Activated naive CD8-positive, alpha-beta T cell treated with anti-CD3 and anti-CD28 coated beads for 36 hours (primary cell): Measurements from ENCODE around the gene CCDC9B. TPM values are rescaled to one million over a fixed set of nuclear protein-coding genes. Genes with fewer than 3 reads are reported as not detected.

ENCODE experiments used
- DNase-seq: peaks from one replicate; pipeline ENCODE4 v3.0.0; 2021
- H3K27ac Mint-ChIP-seq: one replicate; pipeline ENCODE4 v1.8.0; 2022; ENCODE audit warnings: mild to moderate bottlenecking, moderate library complexity, mixed read lengths
- H3K27me3 Mint-ChIP-seq: one replicate; pipeline ENCODE4 v1.8.0; 2022; ENCODE audit warnings: mild to moderate bottlenecking, mixed read lengths
- H3K36me3 Mint-ChIP-seq: one replicate; pipeline ENCODE4 v1.8.0; 2021; ENCODE audit warnings: mild to moderate bottlenecking, mixed read lengths
- H3K4me1 Mint-ChIP-seq: one replicate; pipeline ENCODE4 v1.8.0; 2021; ENCODE audit warnings: mixed read lengths
- H3K4me3 Mint-ChIP-seq: one replicate; pipeline ENCODE4 v1.8.0; 2022; ENCODE audit warnings: mild to moderate bottlenecking, moderate library complexity, mixed read lengths
- H3K9me3 Mint-ChIP-seq: one replicate; pipeline ENCODE4 v1.8.0; 2022; ENCODE audit warnings: mixed read lengths
- total RNA-seq, 2 experiments: library from RNA; stranded (reverse); gene quantifications; one replicate each; pipeline ENCODE4 v1.2.3, GENCODE V29; 2021

Gene CCDC9B
- total RNA-seq = under 1 TPM; 0.24 to 0.62 TPM

GRCh38 chr15:40340740-40341400 is at the start of gene CCDC9B:
TSS of gene CCDC9B (minus strand) at chr15:40340939. CDS start at chr15:40340819, 120 bp downstream.
- no peak within 1 kb of the TSS for H3K4me3 Mint-ChIP-seq
- no peaks in the 10 kb centered on the region for H3K27me3 Mint-ChIP-seq
- no peak within 1 kb of the TSS for H3K27ac Mint-ChIP-seq
- no peaks in the 10 kb centered on the region for H3K36me3 Mint-ChIP-seq
- H3K4me1 Mint-ChIP-seq = peaks cover 8% of the 10 kb centered on the region
- no peak for DNase-seq
- no peaks in the 10 kb centered on the region for H3K9me3 Mint-ChIP-seq

- H3K9me3 Mint-ChIP-seq = no peaks in the 10 kb centered on the region
- H3K27ac Mint-ChIP-seq = no peak overlapping the region
Observed at GRCh38 chr15:40389824-40390595, 49.3 kb upstream of the CCDC9B start.

GRCh38 chr15:40388941-40389823 is 48.4 kb upstream of the CCDC9B start:
- Mint-ChIP-seq H3K27ac (no peak overlapping the region), H3K4me3 (no peak overlapping the region), H3K27me3 (no peaks in the 10 kb centered on the region), H3K36me3 (peaks cover 44% of the 10 kb centered on the region), H3K4me1 (peaks cover 11% of the 10 kb centered on the region), H3K9me3 (no peaks in the 10 kb centered on the region)
- DNase-seq = no peak

More at GRCh38 chr15:40389824-40390595, 49.3 kb upstream of the CCDC9B start:
- no peak for DNase-seq
- Mint-ChIP-seq H3K4me3 (no peak overlapping the region), H3K27me3 (no peaks in the 10 kb centered on the region), H3K4me1 (peaks cover 5% of the 10 kb centered on the region), H3K36me3 (peaks cover 42% of the 10 kb centered on the region)

- Mint-ChIP-seq H3K9me3 (no peaks in the 10 kb centered on the region), H3K4me1 (peaks cover 20% of the 10 kb centered on the region), H3K27ac (no peak overlapping the region), H3K4me3 (no peak overlapping the region), H3K36me3 (peaks cover 43% of the 10 kb centered on the region), H3K27me3 (no peaks in the 10 kb centered on the region)
- DNase-seq = no peak
Observed at GRCh38 chr15:40386480-40386879, 45.7 kb upstream of the CCDC9B start.

GRCh38 chr15:40382580-40383456 is 42.1 kb upstream of the CCDC9B start, which contains the start of gene KNSTRN:
TSS of gene KNSTRN (plus strand) at chr15:40382721. CDS start at chr15:40382836, 115 bp downstream.
- peak within 1 kb of the TSS; percentile 88 for H3K27ac Mint-ChIP-seq
- H3K4me3 Mint-ChIP-seq = peak within 1 kb of the TSS; percentile 95
- DNase-seq = peak; percentile 91
- H3K4me1 Mint-ChIP-seq = peaks cover 20% of the 10 kb centered on the region
- peaks cover 26% of the 10 kb centered on the region for H3K36me3 Mint-ChIP-seq
- no peaks in the 10 kb centered on the region for H3K27me3 Mint-ChIP-seq
- H3K9me3 Mint-ChIP-seq = no peaks in the 10 kb centered on the region

- Mint-ChIP-seq H3K4me1 (peaks cover 20% of the 10 kb centered on the region), H3K4me3 (no peak overlapping the region), H3K27ac (no peak overlapping the region), H3K9me3 (no peaks in the 10 kb centered on the region), H3K27me3 (no peaks in the 10 kb centered on the region), H3K36me3 (peaks cover 18% of the 10 kb centered on the region)
- DNase-seq = no peak
Observed at GRCh38 chr15:40381818-40382529, 41.2 kb upstream of the CCDC9B start.

GRCh38 chr15:40380636-40381035 is 39.9 kb upstream of the CCDC9B start:
- no peak for DNase-seq
- Mint-ChIP-seq H3K4me3 (no peak overlapping the region), H3K9me3 (no peaks in the 10 kb centered on the region), H3K27me3 (no peaks in the 10 kb centered on the region), H3K4me1 (peaks cover 24% of the 10 kb centered on the region), H3K27ac (no peak overlapping the region), H3K36me3 (peaks cover 11% of the 10 kb centered on the region)

- Mint-ChIP-seq H3K4me3 (no peak overlapping the region), H3K9me3 (no peaks in the 10 kb centered on the region), H3K27me3 (no peaks in the 10 kb centered on the region), H3K27ac (no peak overlapping the region), H3K36me3 (peaks cover 11% of the 10 kb centered on the region), H3K4me1 (peaks cover 18% of the 10 kb centered on the region)
- DNase-seq = no peak
Observed at GRCh38 chr15:40379853-40380252, 39.1 kb upstream of the CCDC9B start.

GRCh38 chr15:40379374-40379773 is 38.6 kb upstream of the CCDC9B start:
- peaks cover 15% of the 10 kb centered on the region for H3K4me1 Mint-ChIP-seq
- DNase-seq = no peak
- H3K27ac Mint-ChIP-seq = no peak overlapping the region
- no peaks in the 10 kb centered on the region for H3K9me3 Mint-ChIP-seq
- H3K27me3 Mint-ChIP-seq = no peaks in the 10 kb centered on the region
- no peak overlapping the region for H3K4me3 Mint-ChIP-seq
- peaks cover 10% of the 10 kb centered on the region for H3K36me3 Mint-ChIP-seq

GRCh38 chr15:40377606-40378005 is 36.9 kb upstream of the CCDC9B start:
- Mint-ChIP-seq H3K4me3 (no peak overlapping the region), H3K27ac (no peak overlapping the region), H3K27me3 (no peaks in the 10 kb centered on the region), H3K36me3 (no peaks in the 10 kb centered on the region), H3K9me3 (no peaks in the 10 kb centered on the region), H3K4me1 (peaks cover 6% of the 10 kb centered on the region)
- no peak for DNase-seq

GRCh38 chr15:40372981-40373380 is 32.2 kb upstream of the CCDC9B start:
- H3K36me3 Mint-ChIP-seq = no peaks in the 10 kb centered on the region
- no peak overlapping the region for H3K27ac Mint-ChIP-seq
- DNase-seq = no peak
- peaks cover 4% of the 10 kb centered on the region for H3K4me1 Mint-ChIP-seq
- no peak overlapping the region for H3K4me3 Mint-ChIP-seq
- H3K27me3 Mint-ChIP-seq = no peaks in the 10 kb centered on the region
- H3K9me3 Mint-ChIP-seq = no peaks in the 10 kb centered on the region

- H3K36me3 Mint-ChIP-seq = no peaks in the 10 kb centered on the region
- H3K9me3 Mint-ChIP-seq = no peaks in the 10 kb centered on the region
- no peak overlapping the region for H3K27ac Mint-ChIP-seq
- no peaks in the 10 kb centered on the region for H3K27me3 Mint-ChIP-seq
- DNase-seq = no peak
- H3K4me1 Mint-ChIP-seq = peaks cover 13% of the 10 kb centered on the region
- H3K4me3 Mint-ChIP-seq = no peak overlapping the region
Observed at GRCh38 chr15:40369971-40370370, 29.2 kb upstream of the CCDC9B start.

- no peak overlapping the region for H3K4me3 Mint-ChIP-seq
- H3K9me3 Mint-ChIP-seq = no peaks in the 10 kb centered on the region
- no peaks in the 10 kb centered on the region for H3K36me3 Mint-ChIP-seq
- no peak for DNase-seq
- no peak overlapping the region for H3K27ac Mint-ChIP-seq
- H3K4me1 Mint-ChIP-seq = peaks cover 13% of the 10 kb centered on the region
- no peaks in the 10 kb centered on the region for H3K27me3 Mint-ChIP-seq
Observed at GRCh38 chr15:40369474-40369869, 28.7 kb upstream of the CCDC9B start.
